HCT116 (cell line): ENCODE data around the gene GRIK2.

Source experiments
- EGR1 ChIP-seq: IDR thresholded peaks from 2 replicates; pipeline ENCODE4 v1.6.1; 2012; ENCODE audit warnings: low read depth
- EZH2phosphoT487 ChIP-seq: fragments of 200-600 bp; IDR thresholded peaks from 2 replicates; pipeline ENCODE4 v1.6.1; 2018; ENCODE audit warnings: antibody characterized with exemption, borderline replicate concordance
- POLR2A ChIP-seq: IDR thresholded peaks from 2 replicates; pipeline ENCODE4 v1.7.0; 2011; ENCODE audit warnings: borderline replicate concordance; ENCODE audit not compliant: insufficient read depth, insufficient read length; ENCODE audit errors: extremely low read depth
- POLR2AphosphoS5 ChIP-seq: IDR thresholded peaks from 2 replicates; pipeline ENCODE4 v1.6.1; 2011; ENCODE audit warnings: mild to moderate bottlenecking, low read depth, low read length, moderate library complexity
- RAD21 ChIP-seq: IDR thresholded peaks from 2 replicates; pipeline ENCODE4 v1.6.1; 2012; ENCODE audit warnings: low read depth, mild to moderate bottlenecking
- SIN3A ChIP-seq: IDR thresholded peaks from 2 replicates; pipeline ENCODE4 v1.6.1; 2012; ENCODE audit warnings: low read depth
- TCF7L2 ChIP-seq: IDR thresholded peaks from 2 replicates; pipeline ENCODE4 v1.7.0; 2011; ENCODE audit warnings: borderline replicate concordance, inconsistent platforms; ENCODE audit not compliant: insufficient read depth, insufficient read length; ENCODE audit errors: extremely low read depth
- ZFX ChIP-seq: fragments of 450-650 bp; IDR thresholded peaks from 2 replicates; pipeline ENCODE4 v1.6.1; 2017
- ZNF274 ChIP-seq: fragments of 200-500 bp; sonication (Bioruptor generic); IDR thresholded peaks from 2 replicates; pipeline ENCODE4 v1.6.1; 2014; ENCODE audit warnings: mild to moderate bottlenecking, low read depth, low read length, inconsistent platforms
- TF ChIP-seq, protein P1 (sequence below), 3 experiments: fragments of 200-600 bp in 1 of 3; sonication (generic) in 1 of 3; IDR thresholded peaks in 2 of 3; conservative IDR thresholded peaks in 1 of 3; 2 replicates each; pipeline ENCODE4 v1.5.1; 2012 to 2017; ENCODE audit warnings: low read depth in 2 of 3, low read length in 2 of 3, antibody characterized with exemption in 1 of 3, borderline replicate concordance in 1 of 3, control low read depth in 1 of 3, mild to moderate bottlenecking in 1 of 3, mixed read lengths in 1 of 3, mixed run types in 1 of 3, moderate library complexity in 1 of 3; ENCODE audit not compliant: insufficient read depth in 1 of 3
- TF ChIP-seq, protein P2 (sequence below): IDR thresholded peaks from 2 replicates; pipeline ENCODE4 v1.6.1; 2012
- TF ChIP-seq, protein P3 (sequence below): IDR thresholded peaks from 2 replicates; pipeline ENCODE4 v1.6.1; 2012

DNA sequence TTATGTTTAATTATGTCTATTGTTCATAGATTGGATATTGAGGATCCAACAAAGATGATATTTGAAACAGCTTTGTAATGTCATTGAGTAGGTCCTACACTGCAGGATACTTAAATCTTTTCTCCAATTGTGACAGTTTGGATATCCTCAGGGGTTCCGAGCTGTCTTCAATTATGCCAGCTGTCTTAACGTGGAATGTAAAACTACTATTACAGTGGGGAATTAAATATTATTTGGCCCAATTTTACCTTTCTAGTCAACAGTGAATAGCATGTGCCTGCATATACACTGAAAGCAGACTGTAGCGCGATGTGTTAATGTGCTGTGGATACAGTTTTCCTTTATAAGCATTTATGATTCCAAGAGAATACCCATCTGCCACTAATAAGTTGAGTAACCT, 156.9 kb downstream of the GRIK2 start:
- TF ChIP-seq, protein P1, sequence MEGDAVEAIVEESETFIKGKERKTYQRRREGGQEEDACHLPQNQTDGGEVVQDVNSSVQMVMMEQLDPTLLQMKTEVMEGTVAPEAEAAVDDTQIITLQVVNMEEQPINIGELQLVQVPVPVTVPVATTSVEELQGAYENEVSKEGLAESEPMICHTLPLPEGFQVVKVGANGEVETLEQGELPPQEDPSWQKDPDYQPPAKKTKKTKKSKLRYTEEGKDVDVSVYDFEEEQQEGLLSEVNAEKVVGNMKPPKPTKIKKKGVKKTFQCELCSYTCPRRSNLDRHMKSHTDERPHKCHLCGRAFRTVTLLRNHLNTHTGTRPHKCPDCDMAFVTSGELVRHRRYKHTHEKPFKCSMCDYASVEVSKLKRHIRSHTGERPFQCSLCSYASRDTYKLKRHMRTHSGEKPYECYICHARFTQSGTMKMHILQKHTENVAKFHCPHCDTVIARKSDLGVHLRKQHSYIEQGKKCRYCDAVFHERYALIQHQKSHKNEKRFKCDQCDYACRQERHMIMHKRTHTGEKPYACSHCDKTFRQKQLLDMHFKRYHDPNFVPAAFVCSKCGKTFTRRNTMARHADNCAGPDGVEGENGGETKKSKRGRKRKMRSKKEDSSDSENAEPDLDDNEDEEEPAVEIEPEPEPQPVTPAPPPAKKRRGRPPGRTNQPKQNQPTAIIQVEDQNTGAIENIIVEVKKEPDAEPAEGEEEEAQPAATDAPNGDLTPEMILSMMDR (IDR thresholded peaks at IDR 0.05 in 2 of 3, conservative IDR thresholded peaks at IDR 0.05 in 1 of 3; ENCODE audit: borderline replicate concordance in 1 of 3, insufficient read depth in 1 of 3, low read depth in 2 of 3, low read length in 2 of 3) = no peak
- TF ChIP-seq ZFX (no peak), POLR2AphosphoS5 (no peak), POLR2A (no peak), EZH2phosphoT487 (no peak), RAD21 (no peak), SIN3A (no peak), TCF7L2 (no peak), ZNF274 (no peak), EGR1 (no peak)
- TF ChIP-seq, protein P2, sequence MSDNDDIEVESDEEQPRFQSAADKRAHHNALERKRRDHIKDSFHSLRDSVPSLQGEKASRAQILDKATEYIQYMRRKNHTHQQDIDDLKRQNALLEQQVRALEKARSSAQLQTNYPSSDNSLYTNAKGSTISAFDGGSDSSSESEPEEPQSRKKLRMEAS = no peak
- TF ChIP-seq, protein P3, sequence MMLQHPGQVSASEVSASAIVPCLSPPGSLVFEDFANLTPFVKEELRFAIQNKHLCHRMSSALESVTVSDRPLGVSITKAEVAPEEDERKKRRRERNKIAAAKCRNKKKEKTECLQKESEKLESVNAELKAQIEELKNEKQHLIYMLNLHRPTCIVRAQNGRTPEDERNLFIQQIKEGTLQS = no peak
